ENCODE results near the gene YY1.
A peak's percentile ranks its signal among the peaks of the same experiment; 100 is the strongest.

YY1 gene

DNA sequence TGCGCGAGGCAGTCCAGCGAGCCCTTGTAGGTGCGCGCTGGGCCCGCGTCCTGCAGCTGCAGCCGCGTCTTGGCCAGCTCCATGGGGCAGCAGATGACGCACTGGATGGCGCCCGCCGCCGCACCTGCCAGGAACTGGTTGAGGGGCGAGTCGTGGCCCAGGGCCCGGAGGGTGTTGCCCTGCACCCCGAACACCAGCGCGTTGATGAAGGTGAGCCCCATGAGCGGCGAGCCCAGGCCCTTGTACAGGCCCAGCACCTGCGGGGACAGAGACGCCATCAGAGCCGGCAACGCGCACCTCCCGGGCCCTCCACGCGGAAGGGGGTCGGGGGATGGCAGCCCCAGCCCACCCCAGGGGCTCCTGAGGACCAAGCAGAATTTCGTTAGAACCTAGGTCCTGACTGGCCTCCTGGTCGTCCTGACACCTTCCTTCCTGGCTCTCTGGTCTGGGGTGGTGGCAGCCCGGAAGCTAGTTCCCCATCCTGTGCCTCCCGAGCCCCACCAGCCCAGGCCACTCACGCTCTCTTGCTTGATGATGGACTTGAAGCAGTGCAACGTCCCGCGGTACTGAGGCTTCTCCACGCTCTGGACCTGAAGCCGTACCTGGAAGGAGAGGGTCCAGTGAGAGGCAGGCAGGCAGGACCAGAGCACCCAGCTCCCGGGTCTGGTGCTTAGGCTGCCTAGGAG, 54.0 kb downstream of the YY1 start:
- Histone ChIP-seq H3K27me3 (no peaks in the 10 kb centered on the region), H3K36me3 (no peaks in the 10 kb centered on the region), H3K4me1 (peaks cover 6% of the 10 kb centered on the region; the same call in 1 of the 2 replicates), H3K9me3 (no peaks in the 10 kb centered on the region), H3K4me3 (ENCODE audit: low read depth, low read length) (no peak overlapping the region)
- DNase-seq: no peak
- TF ChIP-seq, protein P1, sequence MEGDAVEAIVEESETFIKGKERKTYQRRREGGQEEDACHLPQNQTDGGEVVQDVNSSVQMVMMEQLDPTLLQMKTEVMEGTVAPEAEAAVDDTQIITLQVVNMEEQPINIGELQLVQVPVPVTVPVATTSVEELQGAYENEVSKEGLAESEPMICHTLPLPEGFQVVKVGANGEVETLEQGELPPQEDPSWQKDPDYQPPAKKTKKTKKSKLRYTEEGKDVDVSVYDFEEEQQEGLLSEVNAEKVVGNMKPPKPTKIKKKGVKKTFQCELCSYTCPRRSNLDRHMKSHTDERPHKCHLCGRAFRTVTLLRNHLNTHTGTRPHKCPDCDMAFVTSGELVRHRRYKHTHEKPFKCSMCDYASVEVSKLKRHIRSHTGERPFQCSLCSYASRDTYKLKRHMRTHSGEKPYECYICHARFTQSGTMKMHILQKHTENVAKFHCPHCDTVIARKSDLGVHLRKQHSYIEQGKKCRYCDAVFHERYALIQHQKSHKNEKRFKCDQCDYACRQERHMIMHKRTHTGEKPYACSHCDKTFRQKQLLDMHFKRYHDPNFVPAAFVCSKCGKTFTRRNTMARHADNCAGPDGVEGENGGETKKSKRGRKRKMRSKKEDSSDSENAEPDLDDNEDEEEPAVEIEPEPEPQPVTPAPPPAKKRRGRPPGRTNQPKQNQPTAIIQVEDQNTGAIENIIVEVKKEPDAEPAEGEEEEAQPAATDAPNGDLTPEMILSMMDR (IDR thresholded peaks at IDR 0.05; ENCODE audit: low read depth, low read length): no peak

DNA sequence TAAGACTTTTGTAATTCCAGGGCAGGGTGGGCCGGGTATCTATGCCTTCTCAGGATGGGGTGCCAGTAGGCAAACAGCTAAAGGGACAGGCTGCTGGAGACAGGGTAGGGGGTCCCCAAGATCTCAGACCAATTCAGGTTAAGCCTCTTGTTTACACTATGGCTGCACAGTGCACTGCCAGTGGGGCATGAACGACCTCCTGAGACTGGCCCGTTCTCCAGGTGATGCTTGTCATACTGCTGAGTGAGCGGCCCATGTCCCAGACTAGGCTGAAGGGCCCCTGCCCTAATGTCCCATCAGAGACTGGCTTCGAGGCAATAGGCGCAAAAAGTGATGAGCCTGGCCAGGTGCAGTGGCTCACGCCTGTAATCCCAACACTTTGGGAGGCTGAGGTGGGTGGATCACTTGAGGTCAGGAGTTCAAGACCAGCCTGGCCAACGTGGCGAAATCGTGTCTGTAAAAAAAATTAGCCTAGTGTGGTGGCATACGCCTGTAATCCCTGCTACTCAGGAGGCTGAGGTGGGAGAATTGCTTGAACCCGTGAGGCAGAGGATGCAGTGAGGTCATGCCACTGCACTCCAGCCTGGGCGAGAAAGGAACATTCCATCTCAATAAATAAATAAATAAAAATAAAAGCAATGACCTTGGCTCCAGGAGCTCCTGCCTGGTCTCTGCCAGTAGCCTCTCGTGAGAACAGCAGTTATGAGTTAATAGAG, 54.7 kb downstream of the YY1 start:
- H3K4me1 ChIP-seq: peaks cover 6% of the 10 kb centered on the region; the same call in 1 of the 2 replicates
- TF ChIP-seq, protein P1 (IDR thresholded peaks at IDR 0.05; ENCODE audit: low read depth, low read length): no peak

DNA sequence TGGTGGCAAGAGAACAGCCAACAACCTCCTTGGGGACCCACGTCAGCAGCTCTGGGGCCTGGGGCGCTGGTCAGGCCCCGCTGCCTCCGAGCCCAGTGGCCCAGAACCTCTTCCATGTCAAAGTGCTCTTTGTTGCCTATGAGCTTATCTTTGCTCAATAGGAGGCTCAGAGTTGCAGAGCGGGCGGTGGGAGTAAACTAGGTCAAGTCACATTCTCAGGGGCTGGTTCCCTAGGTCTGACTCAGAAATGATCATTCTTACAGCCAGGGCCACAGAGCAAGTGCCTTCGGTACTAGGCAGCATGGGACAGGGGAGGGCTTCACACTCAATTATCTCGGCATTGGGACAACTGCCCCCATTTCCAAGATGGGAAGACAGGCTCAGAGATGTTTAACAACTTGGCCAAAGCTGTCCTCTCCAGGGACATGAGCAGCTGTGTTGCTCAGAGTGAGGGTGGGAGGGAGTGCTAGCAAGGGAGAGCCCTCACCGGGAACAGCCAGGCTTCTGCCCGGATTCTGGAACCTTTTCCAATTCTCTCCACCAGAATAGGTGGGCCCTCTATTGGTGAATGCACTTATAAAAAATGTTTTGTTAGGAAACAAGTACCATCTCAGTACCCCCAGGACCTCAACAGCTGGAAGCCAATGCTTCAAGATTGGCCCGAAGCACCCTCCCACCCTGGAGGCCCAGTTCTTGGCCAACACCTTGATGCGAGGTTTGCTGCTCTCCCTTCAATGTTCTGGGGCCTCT, 55.4 kb downstream of the YY1 start:
- no peaks in the 10 kb centered on the region for H3K4me1 ChIP-seq
- DNase-seq: peak; percentile 42
- no peaks in the 10 kb centered on the region for H3K36me3 ChIP-seq
- TF ChIP-seq, protein P1 (IDR thresholded peaks at IDR 0.05; ENCODE audit: low read depth, low read length): no peak
- no peak overlapping the region for H3K4me3 ChIP-seq (ENCODE audit: low read depth, low read length)
- no peaks in the 10 kb centered on the region for H3K9me3 ChIP-seq
- H3K27me3 ChIP-seq: no peaks in the 10 kb centered on the region

More for the DNA sequence above, 54.7 kb downstream of the YY1 start:
- Histone ChIP-seq H3K4me3 (ENCODE audit: low read depth, low read length) (no peak overlapping the region), H3K27me3 (no peaks in the 10 kb centered on the region), H3K9me3 (no peaks in the 10 kb centered on the region), H3K36me3 (no peaks in the 10 kb centered on the region)
- DNase-seq: no peak

DNA sequence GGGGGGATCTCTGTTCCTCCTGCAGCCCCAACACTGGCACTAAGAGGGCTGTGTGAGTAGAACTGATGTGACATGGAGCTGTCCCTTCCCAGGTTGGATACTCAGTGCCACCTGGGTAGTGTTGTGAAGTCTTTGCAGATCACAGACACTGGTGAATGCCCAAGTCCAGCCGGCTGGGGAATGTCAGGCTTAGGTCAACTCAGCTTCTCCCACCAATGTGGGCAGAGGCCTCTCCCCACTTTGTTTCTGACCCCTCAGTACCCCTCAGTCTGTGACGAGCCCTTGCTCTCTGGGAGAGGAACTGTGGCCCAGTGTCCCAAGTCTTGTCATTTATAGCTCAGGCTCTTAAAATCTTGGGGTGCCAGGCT, 56.0 kb downstream of the YY1 start:
- no peak for DNase-seq
- TF ChIP-seq, protein P1 (IDR thresholded peaks at IDR 0.05; ENCODE audit: low read depth, low read length): no peak
- Histone ChIP-seq H3K9me3 (no peaks in the 10 kb centered on the region), H3K4me3 (ENCODE audit: low read depth, low read length) (no peak overlapping the region), H3K27me3 (no peaks in the 10 kb centered on the region), H3K4me1 (no peaks in the 10 kb centered on the region), H3K36me3 (no peaks in the 10 kb centered on the region)

DNA sequence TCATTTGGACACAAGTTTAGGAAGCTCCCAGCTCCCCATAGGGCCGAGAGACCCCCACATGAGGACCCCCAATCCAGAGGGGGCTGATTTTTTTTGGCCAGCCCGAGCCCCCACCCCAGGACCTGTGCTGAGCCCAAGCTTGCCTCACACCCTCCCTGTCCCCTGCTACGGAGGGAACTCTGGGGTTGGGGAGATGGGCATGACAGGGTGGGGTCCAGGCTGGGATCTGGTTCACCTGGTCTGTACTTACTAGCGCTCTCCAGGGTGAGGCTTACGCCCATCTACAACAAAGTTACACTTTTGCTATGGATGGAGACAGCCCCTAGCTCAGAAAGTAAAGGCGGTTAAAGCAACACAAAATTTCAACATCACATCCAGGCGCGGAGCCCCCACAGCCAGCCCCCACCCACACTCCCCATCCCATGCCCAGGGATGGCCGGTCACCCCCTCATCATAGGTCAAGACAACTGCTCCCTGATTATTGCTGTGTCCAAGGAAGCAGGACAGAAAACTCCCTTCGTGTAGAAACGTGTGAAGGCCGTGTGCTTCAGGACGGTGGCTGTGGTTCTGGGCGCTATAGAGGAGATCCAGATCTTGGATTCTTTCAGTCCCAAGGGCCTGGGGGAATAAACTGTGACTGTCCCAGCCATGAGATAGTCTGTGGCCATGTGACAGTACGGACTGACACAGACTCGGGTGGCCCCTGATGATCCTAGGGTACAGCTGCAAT, 56.6 kb downstream of the YY1 start:
- TF ChIP-seq, protein P1 (IDR thresholded peaks at IDR 0.05; ENCODE audit: low read depth, low read length): no peak
- no peak for DNase-seq
- no peaks in the 10 kb centered on the region for H3K4me1 ChIP-seq
- no peaks in the 10 kb centered on the region for H3K9me3 ChIP-seq
- no peak overlapping the region for H3K4me3 ChIP-seq (ENCODE audit: low read depth, low read length)
- H3K36me3 ChIP-seq: no peaks in the 10 kb centered on the region
- no peaks in the 10 kb centered on the region for H3K27me3 ChIP-seq

All from BE2C (cell line).